ENCODE data around the gene NONO.
"Not testable (repeated sequence)": the region's sequence is repeated elsewhere in the genome, so short reads cannot be mapped to it uniquely, and the experiment has no call there.

GRCh38 chrX:71324452-71324851, 41.0 kb downstream of the NONO start:
- not testable (repeated sequence) for TF ChIP-seq CTCF (IDR thresholded peaks at IDR 0.05); POLR2A (IDR thresholded peaks at IDR 0.05); POLR2AphosphoS5 (IDR thresholded peaks at IDR 0.05); EP300 (IDR thresholded peaks at IDR 0.05; ENCODE audit: low read depth)

All from transverse colon (tissue), 4 donors.